Measurements from ENCODE around the gene PERCC1.

Gene PERCC1

GRCh38 chr16:1425616-1426370 lies 5.1 kb upstream of the PERCC1 start:
- no peak for TF ChIP-seq CTCF (IDR thresholded peaks at IDR 0.05; ENCODE audit: extremely low read depth, missing control alignments)

GRCh38 chr16:1426734-1427471 lies 4.0 kb upstream of the PERCC1 start:
- no peak for TF ChIP-seq CTCF (IDR thresholded peaks at IDR 0.05; ENCODE audit: extremely low read depth, missing control alignments)
- no peak for DNase-seq (ENCODE audit: low spot score)

More at GRCh38 chr16:1425616-1426370, 5.1 kb upstream of the PERCC1 start:
- DNase-seq (ENCODE audit: low spot score) = no peak

DNA sequence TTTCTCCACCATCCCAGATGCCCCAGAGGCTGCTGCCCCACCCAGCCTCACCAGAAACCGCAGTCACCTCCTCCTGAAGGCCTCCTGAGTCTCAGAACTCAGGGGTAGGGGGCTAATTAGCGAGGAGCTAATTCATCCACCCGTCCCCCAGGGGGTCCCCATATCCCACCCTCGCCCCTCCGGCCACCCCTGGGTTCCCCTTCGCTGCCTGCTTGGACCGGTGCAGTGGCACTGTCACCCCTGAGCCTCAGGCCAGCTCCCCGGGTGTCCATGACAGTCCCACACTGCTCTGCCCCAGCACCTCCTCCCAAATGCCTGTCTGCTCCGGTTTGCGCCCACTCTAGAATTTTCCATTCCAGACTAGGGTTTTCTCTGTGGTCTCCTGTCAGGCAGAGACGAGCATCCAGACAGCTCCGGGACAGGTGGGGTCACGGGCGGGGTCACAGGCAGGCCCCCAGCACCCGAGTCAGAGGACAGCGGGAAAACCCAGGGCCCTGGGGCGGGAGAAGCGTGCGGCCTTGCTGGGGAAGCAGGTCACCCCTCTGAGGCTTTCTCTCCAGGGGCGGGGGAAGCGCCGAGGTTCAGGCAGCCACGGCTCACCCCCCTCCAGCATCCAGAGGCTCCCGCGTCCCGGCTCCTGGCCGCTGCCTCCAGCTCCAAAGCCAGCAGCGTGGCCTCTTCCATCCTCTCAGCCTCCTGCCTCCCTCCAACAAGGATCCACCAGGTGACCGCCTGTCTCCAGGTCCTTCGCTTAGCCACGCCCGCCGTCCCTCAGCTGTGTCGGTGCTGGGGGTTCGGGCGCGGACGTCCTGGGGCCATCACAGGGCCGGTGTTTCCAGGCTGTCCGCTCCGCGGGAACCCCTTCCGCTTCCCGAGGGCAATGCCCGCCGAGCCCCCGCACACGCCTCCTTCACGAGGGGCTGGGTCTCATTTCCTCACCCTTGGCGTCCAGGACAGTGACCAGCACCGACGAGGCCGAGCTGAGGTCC lies 3.1 kb upstream of the PERCC1 start:
- DNase-seq (ENCODE audit: low spot score) = no peak
- no peak for TF ChIP-seq CTCF (IDR thresholded peaks at IDR 0.05; ENCODE audit: extremely low read depth, missing control alignments)

DNA sequence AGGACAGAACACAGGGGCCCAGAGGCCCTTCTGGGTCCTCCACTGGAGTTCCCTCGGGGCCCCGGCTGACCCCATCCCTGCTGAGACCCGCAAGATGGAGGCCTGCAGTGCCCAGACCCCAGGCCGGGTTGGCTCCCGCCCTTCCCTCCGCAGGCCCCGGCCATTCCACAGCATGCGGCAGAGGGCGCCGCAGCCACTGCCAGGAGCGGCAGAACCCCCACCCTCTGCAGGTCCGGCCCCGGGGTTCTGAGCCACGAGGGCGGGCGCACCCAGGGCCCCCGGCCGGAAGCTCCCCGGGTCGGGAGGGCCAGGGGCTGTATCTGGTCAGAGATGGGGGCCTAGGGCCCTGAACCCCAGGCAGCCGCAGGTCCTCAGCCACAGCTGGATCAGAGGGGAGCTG lies 2.4 kb upstream of the PERCC1 start:
- no peak for TF ChIP-seq CTCF (IDR thresholded peaks at IDR 0.05; ENCODE audit: extremely low read depth, missing control alignments)
- no peak for DNase-seq (ENCODE audit: low spot score)

GRCh38 chr16:1429012-1429411 lies 1.9 kb upstream of the PERCC1 start:
- TF ChIP-seq CTCF (IDR thresholded peaks at IDR 0.05; ENCODE audit: extremely low read depth, missing control alignments) = no peak
- no peak for DNase-seq (ENCODE audit: low spot score)

DNA sequence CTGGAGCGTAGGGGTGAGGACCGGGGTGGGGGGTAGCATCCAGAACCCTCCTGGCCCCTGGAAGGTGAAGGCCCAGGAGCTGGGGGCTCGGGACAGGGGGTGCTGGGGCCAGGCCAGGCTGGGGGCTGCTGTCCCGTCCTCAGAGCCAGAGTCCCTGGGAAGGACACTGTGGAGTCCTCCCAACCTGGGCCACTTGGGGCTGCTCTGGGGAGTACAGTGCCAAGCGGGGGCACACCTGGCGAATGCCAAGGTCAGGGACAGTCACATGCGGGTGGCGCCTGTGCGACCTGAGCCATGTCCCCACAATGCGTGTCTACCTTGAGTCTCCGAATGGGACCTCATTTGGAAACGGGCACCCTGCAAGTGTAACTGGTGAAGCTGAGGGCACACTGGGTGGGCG lies 1.2 kb upstream of the PERCC1 start:
- no peak for TF ChIP-seq CTCF (IDR thresholded peaks at IDR 0.05; ENCODE audit: extremely low read depth, missing control alignments)
- no peak for DNase-seq (ENCODE audit: low spot score)
